HG03520 (cell line): ENCODE data around the gene TMEM82.

Source experiments
- ATAC-seq: cut with Tn5 transposase; IDR thresholded peaks from one replicate; pipeline ENCODE4 v1.9.1; 2021; ENCODE audit warnings: mild to moderate bottlenecking, moderate library complexity; ENCODE audit not compliant: unreplicated experiment

TMEM82 gene

DNA sequence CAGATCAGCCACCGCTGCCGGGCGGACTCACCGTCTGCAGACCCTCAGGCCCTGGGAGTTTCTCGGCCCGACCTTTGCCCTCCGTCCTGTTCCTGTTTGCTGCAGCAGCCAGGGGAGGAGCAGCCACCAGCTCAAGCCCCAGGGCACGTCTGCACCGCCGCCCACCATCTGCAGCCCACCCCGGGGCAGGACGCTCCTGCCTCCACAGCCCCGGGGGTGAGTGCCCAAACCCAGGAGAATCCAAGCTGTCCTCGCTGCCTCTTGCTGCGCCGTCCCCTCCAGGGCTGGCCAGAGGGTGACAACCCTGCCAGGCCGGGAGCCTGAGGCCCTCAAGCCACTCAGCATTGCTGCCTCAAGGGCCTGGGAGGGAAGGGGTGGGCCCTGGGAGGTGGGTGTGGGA, 7.4 kb upstream of the TMEM82 start:
- ATAC-seq, result no peak

DNA sequence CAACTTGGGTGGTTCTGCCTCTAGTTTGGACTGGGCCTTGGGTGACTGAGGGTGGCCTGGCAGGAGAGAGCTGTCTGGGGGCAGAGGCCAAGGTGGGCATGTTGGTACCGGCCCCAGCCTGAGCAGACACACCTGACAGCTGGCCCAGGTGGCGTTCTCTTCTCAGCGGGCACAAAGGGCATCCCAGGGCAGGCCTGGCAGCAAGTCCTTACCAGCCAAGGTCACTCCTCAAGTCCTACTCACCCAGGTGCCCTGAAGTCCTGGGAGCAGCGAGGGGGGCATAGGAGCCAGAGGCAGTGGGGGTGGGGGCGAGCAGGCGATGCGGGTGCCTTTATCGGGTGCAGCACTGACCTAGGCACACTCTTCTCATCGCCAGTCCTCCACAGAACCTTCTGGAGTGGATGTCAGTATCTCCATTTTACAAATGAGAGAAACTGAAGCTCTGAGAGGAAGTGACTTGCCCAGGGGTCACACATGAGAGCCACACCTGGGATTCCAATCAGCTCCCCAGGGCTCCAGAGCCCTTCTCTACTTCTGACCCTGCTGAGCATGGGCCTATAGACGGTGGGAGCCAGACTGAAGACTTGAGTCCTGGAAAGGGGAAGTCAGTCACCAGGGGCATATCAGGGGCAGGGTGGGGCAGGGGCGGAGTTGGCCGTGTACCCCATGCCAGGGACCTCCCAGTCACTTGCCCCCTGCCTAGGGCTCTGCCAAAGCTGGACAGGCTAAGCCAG, 6.8 kb upstream of the TMEM82 start:
- ATAC-seq, result no peak

- ATAC-seq, result no peak
These were observed 6.0 kb upstream of the TMEM82 start, which contains the start of gene SLC25A34 for GRCh38 chr1:15736038-15736891. SLC25A34 (plus strand) TSS chr1:15736258; CDS start chr1:15736486, 228 bp downstream.

- no peak for ATAC-seq
These were observed 5.4 kb upstream of the TMEM82 start for GRCh38 chr1:15736892-15737261.

DNA sequence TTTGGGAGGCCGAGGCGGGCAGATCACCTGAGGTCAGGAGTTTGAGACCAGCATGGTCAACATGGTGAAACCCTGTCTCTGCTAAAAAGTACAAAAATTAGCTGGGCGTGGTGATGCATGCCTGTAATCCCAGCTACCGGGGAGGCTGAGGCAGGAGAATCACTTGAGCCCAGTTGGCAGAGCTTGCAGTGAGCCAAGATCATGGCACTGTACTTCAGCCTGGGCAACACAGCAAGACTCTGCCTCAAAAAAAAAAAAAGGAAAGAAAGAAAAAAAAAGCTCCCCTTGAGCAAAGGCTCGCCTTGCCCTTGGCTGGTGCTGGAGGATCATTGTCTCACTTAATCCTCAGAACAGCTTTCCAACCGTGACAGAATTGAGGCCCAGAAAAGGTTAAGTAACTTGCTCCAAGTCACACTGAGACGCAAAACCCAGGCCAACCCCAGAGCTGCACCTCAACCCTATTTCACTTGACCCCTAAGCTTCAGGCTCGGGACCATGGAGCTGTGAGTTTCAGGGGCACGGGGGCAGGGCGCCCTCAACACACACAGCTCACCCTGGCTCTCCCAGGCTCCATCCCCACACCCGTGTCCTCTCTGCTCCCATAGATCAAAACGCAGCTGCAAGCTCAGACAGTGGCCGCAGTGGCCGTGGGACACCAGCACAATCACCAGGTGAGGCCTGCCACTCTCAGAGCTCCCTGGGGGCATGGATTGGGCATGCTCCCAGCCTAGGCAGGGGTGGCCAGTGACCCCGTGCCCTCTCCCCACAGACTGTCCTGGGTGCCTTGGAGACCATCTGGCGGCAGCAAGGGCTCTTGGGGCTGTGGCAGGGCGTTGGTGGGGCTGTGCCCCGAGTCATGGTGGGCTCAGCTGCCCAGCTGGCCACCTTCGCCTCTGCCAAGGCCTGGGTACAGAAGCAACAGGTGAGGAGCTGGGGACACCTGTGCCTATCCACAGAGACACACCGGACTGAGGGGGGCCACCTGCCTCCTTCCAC, 4.7 kb upstream of the TMEM82 start:
- no peak for ATAC-seq

GRCh38 chr1:15738416-15739113, 3.7 kb upstream of the TMEM82 start:
- ATAC-seq, result no peak

DNA sequence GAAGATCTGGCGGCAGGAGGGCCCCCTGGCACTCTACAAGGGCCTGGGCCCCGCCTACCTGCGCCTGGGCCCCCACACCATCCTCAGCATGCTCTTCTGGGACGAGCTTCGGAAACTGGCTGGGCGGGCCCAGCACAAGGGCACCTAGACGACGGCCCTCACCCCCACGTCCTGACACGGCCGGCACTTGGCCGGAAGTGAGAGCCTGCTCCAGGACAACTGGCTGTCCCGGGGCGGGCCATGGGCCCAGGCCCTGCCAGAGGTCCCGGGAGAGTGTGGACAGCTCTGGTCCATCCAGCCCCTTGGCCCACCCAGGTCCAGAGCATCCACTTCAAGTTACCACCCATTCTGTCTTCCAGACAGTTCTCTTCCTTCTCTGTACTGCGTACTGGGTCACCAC, 3.0 kb upstream of the TMEM82 start:
- no peak for ATAC-seq

- ATAC-seq, result no peak
These were observed 2.6 kb upstream of the TMEM82 start for GRCh38 chr1:15739745-15740144.

GRCh38 chr1:15740924-15741850, 1.1 kb upstream of the TMEM82 start:
- no peak for ATAC-seq

GRCh38 chr1:15744122-15744679, 1.9 kb downstream of the TMEM82 start:
- no peak for ATAC-seq

DNA sequence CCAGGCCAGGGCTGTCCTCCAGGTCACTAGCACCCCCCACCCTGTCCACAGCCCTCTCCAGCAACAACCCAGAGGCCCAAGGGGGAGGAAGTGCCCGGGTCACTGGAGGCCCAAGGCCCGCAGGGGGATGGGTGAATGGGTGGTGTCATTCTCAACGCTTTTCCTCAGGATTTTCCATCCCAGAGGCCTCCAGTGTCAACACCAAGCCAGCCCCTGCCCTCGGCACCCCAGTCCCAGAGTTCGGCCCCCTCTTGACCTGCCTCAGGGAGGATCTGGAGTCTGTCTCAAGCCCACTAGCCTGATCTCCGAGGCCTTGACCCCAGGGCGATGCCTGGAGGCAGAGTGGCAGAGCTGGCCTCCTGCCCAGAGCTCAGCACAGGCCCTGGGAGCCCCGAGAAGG, 5.1 kb downstream of the TMEM82 start:
- ATAC-seq, result no peak

- no peak for ATAC-seq
These were observed 6.0 kb downstream of the TMEM82 start for GRCh38 chr1:15748264-15748663.

DNA sequence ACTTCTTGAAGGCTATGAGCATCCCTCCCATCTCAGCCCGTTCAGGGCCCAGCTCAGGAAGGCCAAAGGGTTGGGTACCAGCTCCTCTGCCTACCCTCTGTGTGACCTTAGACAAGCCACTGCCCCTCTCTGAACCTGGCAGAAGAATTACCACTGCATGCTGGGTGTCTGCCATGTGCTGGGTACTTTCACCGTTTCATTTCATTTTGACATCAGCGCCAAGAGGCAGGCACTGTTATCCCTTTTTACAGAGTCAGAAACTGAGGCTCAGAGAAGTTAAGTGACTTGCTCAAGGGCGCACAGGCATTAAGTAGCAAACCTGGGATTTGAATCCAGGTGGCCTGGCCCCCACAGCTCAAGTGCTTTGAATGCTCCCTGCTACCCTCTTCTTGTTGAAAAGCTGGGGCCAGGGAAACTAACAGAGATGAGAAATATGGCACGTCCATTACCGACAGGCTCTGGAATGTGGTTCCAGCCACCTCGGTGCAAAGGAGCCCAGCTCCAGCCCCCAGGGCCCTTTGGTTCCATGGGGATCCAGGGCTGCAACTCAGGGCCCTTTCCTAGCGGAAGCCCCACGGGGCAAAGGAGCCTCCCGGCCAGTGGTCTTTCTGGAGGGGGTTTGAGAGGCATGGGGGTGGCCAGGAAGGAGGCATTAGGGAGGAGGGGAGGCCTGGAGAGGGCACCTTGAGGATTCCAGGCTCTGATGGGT, 6.5 kb downstream of the TMEM82 start:
- ATAC-seq, result no peak

- ATAC-seq, result no peak
These were observed 7.3 kb downstream of the TMEM82 start for GRCh38 chr1:15749399-15750291.

DNA sequence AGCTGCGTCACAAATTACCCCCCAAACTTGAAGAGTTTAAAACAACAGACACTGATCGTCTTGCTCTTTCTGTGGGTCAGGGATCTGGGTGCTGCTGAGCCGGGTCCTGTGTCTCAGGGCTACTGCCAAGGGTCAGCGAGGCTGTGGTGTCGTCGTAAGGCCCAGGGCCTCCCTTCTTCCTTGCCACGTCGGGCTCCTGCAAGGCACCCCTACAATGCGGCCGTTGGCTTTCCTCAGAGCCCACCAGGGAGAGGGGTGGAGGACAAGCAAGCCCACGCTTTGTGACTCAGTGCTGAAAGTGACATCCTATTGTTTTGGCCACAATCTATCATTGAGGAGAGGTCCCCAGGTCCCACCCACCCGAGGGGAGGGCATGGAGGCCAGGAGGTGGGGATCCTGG, 8.6 kb downstream of the TMEM82 start:
- ATAC-seq, result no peak

DNA sequence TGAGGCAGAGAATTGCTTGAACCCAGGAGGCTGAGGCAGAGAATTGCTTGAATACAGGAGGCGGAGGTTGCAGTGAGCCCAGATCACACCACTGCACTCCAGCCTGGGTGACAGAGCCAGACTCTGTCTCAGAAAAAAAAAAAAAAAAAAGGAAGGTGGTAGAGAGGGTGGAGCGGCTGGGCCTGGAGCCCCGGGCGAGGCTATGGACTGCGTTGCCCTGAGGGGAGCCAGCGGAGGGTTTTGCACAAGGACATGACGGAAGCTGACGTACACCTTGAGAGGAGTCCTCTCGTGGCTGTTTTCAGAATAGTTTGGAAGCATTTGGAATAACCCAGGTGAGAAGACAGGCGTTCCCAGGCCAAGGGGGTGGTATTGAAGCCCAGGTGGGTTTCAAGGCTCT, 9.4 kb downstream of the TMEM82 start:
- no peak for ATAC-seq

DNA sequence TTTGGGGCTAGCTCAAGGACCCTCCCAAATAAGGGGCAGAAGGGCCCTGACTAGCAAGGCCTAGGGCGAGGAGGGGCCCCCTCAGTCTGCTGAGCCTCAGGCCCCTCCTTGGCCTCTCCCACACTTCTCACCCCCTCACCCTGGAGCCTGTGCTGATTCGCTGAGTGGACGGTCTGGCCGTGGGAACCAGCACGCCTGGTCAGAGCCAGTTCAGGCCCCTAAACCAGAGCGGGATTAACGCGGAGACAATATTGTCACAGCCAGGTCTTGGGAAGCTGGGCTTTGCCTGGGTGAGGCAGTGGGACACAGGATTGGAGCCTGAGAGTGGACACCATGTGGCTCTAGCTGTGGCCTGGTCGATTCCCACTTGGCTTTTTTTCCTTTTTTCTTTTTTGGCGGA, 11.5 kb downstream of the TMEM82 start:
- no peak for ATAC-seq
